CD4-positive, alpha-beta T cell treated with Interferon alpha-2 for 1 hour (primary cell): ENCODE measurements around the gene SLC35B1.
"Not testable (repeated sequence)": the region's sequence is repeated elsewhere in the genome, so short reads cannot be mapped to it uniquely, and the experiment has no call there.

Source experiments
- DNase-seq, 2 donors: peaks; one replicate each; pipeline ENCODE4 v3.0.0-alpha.2; 2020 to 2022

SLC35B1 gene

DNA sequence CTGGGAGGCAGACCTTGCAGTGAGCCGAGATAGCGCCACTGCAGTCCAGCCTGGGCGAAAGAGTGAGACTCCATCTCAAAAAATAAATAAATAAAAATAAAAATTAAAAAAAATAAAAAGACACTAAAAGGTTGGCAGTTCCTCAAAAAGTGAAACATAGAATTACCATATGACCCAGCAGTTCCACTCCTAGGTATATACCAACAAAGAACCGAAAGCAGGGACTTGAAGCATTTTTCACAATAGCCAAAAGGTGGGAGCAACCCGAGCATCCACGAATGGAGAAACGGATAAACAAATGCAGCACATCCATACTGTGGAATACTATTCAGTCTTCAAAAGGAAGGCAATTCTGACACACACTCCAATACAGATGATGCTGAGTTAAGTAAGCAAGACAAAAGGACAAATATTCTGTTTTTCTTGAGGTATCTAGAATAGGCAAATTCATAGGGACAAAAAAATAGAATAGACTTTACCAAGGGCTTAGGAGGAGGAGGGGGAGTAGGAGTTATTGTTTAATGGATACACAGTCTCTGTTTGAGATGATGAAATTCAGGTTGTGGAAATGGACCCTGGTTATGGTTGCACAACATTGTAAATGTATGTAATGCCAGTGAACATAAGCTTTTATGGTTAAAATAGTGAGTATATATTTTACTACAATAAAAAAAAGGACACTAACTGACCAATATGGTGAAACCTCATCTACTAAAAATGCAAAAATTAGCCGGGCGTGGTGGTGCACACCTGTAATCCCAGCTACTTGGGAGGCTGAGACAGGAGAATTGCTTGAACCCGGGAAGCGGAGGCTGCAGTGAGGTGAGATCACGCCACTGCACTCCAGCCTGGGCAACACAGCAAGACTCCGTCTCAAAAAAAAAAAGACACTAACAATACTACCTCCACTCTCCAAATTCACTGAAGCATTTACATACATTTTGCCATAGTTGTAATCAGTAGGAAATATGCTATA is 27.0 kb upstream of the SLC35B1 start:
- no peak for DNase-seq

DNA sequence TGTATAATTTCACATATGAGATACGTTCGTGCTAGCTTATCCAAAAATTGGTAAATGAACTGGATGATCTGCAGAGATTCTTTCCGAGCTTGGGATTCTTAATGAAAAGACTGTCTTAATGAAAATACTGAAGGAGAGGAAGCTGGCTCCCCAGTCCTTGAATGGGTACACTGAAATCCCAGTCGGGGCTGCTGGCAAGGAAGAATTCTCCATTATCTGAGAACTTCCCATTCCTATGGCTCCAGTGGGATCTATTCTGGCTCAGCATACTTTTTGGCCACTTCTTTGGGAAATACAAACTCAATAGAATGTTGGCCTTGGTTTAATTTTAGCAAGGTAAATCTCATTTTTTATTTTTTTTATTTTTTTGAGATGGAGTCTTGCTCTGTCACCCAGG is 23.7 kb upstream of the SLC35B1 start:
- no peak for DNase-seq

DNA sequence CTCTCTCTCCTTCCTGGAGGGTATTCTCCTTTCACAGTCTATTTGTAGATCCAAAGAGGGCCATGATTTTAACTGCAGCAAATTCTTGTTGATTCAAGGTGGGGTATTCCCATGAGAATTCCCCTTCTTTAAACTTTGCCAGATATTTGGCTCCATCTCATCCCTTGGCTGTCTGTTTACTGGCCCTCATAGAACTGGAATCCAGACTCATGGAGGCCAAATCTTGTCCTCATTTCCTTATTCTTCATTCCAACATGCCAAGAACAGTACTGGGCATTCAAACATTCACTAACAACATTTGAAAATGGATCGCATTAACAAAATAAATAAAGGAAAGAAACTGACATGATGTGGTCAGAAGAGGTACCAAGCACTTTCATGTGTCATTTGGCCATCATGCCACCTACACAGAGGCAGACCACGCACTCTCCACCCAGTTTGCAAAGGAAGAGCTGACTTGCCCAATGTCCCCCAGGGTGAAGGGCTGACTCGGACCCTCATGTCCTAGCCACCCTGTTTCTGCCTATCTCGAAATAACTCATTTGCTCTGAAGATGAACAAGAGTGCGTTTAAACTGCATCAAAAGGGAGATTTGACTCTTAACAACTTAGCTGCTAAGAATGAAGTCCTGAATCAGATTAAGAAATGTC is 23.1 kb upstream of the SLC35B1 start:
- DNase-seq = no peak

DNA sequence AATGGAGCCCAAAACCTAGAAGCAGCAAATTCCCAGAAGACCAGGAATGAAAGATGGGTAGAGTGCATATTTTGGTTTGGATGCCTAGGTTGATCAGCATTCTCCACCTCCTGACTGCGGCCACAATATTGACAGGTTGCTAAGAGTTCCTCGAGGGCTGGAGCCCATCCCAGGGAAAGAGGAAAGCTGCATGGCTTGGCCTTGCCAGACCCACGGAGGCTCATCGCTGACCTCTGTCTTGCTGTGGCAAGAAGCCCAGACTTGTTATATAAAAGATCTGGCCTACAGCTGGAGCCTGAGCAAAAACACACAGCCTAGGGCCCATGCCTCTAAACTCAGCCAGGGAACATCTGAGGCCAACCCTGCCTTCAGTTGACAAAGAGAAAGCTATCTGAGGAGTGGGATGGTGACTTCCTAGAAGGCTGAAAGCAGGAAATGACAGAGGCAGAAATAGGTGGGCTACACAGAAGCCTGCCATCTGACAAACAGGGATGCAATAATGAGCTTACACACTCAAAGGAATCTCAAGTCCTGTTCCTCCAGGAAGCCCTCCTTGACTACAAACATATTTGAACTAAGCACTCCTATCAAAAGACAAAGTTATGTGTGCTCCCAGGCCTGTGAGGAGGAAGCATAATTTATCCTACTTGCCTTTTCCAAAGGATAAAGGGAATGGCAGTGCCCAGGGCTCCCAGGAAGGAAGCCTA is 22.5 kb upstream of the SLC35B1 start:
- no peak for DNase-seq

DNA sequence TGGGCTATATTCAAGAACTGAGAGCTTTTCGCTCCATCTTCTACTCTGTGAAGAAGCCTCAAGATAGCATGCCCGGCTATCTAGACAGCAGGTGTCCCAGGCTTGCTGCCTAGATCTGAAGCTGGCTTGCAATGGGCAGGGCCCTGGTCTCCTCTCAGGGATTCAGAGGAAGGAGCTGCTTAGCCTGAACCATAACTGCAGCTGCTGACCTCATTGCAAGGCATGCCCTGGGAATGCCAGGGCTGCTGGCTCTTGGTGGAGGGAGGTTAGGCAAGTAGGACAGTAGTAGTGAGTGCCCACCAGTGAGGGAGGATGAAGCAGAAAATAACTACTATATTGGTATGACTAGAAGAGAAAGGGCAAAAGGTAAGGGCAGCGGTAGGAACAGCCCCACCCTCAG is 21.3 kb upstream of the SLC35B1 start:
- DNase-seq = no peak

DNA sequence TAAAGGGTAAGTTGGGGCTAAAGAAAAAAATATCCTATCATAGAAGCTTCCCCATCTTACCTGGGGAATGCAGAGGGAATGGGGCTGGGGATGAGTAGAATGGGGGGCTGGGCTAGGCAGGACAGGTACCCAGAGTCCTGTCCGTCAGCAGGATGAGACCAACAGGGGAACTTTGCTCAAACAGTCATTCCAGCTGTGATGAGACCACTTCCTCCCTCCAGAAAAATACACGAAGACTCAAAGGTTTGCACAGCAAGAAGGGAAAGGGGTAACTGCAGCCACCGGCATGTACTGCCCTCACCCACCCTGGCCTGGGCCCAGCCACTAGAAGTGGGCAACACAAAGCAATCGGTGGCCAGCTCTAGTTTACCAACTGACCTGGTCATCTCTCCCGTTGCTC is 20.7 kb upstream of the SLC35B1 start:
- no peak for DNase-seq

DNA sequence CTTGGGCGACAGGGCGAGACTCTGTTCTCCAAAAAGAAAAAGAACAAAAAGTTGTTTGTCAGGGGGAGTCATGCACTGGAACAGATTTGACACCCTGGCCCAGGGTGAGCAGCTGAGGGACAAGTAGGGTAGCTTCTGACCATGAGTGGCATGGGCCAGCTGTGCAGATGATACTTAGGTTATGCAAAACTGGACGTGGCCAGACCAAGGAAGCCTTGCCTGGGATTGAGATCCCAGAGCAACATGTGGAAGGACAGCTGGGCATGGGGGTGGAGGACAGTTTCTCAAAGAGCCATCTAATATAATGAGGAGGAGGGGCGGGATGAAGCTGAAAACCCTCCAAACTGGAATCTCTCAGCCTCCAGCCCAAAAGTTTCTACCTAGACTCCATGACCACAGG is 19.6 kb upstream of the SLC35B1 start:
- DNase-seq = no peak

DNA sequence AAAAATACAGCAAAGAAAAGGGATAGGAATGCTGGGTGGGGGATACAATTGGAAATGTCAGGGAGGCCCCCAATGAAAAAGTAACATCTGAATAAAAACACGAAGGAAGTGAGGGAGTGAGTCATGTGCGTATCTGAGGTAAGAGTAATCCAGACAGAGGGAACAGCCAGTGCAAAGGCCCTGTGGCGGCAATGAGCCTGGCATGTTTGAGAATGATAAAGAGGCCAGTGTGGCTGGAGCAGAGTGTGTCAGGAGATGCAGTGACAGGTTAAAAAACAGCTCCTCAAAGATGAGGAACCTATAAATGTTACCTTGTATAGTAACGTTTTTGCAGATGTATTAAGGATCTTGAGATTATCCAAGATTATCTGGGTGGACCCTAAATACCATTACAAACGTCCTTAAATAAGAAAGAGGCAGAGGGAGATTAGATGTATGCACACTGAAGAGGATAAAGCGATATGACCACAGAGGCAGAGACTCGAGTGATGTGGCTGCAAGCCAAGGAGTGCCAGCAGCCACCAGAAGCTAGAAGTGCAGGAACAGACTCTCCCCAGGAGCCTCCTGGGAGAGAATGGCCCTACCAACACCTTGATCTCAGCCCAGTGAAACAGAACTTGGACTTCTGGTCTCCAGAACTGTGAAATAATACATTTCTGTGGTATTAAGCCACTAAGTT is 17.8 kb upstream of the SLC35B1 start:
- no peak for DNase-seq

DNA sequence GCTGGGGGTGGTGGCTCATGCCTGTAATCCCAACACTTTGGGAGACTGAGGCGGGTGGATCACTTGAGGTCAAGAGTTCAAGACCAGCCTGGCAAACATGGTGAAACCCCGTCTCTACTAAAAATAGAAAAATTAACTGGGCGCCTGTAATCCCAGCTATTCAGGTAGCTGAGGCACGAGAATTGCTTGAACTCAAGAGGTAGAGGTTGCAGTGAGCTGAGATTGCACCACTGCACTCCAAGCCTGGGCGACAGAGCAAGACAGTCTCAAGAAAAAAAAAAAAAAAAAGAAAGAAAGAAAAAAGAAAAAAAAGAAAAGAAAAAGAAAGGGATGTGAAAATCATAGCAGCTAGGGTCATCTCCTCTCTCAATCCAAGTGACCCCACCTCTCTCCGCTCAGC is 16.8 kb upstream of the SLC35B1 start:
- not testable (repeated sequence) for DNase-seq

DNA sequence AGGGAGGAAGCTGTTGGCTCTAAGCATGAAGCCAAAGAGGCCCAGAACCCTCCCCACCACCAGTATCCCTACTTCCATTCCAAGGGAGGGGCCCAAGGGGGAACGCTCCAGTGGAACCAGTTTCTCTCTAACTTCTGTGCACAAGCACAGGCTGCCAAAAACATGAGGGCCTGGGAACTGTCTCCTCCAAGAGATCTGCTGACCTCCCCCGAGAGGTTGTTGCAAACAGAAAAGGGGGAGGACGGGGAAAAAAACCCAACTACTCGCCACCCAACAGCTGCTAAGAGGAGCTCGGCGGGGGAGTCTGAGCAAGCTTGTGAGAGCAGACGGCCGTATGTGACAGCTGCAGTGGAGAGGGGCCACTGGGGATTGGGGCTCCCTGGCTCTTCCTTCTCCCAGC is 15.7 kb upstream of the SLC35B1 start:
- DNase-seq = no peak

DNA sequence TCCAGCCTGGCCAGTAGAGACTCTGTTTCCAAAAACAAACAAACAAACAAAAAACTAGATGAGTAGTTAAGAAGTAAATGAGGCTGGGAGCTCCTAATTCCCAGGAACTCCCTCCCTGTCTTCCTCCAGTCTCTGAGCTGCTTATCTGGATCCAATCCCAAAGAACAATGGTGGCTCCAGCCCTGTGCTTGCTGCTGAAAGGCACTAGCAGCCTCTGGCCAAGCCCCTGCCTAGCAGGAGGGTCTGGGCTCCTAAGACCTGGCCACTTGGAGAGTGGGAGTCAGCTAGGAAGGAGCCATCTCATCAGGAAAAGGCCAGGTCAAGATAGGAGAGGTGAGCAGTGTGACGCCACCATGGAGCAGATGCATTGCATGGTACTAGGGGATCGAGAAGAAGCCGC is 14.3 kb upstream of the SLC35B1 start:
- no peak for DNase-seq

DNA sequence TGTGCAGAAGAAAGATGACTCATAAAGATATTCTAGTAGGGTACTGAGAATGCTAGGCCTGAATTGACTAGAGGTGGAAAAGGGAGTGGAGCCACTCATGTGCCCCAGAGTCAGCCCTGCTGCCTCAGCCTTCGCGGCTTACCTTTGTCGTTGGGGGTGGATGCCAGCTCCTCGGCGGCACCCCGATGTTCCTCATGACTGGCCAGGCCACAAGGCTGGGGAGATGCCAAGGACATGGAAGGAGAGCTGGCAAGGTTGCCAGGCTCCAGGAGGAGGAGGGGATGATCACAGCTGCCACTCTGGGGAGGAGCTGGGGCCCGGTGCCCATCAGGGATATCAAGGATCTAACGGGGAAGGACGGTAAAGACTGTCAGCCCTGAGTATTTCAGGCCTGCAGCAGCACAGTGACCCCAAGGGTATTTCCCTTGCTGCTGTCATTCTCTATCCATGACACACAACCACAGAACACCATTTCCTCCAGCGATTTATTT is 9.7 kb upstream of the SLC35B1 start:
- DNase-seq = no peak

DNA sequence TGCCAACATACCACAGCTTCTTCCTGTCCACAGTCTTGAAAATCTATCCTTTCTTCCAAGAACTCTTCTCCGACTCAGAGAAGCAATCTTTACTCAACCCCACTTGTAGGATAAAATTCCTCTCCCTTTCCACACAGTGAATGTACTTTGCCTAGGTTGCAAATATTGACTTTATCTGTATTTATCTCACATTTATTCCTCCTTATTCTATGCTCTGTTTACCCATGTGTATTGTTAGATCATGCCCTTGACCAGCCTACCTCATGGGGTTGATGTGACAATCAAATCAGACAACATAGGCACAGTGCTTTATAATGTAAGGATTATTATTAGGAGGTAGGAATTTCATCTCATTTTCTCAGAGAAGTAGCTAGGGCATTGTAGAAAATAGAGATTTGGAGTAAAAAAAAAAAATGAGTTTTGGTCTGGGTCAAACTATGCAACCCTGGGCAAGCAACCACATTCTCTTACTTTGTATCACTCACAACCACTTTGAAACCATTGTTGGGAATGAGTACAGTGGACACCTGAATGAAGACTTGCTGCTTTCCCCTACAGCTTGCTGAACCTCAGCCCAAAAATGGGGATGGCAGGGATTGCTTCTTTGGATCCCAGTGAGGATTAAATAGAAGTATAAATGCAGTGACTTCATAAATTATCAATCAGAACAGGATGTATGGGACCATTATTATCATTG is 9.1 kb upstream of the SLC35B1 start:
- no peak for DNase-seq

DNA sequence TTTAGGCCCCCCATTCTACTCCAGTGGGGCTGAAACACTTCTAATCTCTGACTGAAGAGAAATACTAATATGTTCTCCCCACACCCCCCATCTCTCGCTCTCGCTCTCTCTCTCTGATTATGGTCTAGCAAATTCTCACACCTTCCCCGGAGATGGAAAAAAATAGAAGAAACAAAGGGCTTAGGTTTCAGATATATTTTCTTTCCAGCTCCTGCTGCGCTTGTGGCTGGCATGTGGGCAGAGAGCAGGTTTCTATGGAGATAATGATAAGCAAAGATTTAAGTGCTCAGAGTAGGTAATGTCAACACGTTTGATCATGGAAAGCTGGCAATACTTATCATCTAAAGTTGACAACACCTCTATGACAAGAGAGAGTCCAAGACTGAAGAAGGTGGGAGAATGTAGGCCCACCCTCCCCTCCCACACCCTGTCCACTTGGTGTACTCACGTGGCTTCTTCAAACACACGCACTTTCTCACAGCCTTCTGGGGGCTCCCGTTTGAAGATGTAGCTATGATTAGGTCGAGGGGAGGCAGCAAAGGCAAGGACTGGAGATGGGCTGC is 8.0 kb upstream of the SLC35B1 start:
- DNase-seq = peak; percentile 55 to 84

DNA sequence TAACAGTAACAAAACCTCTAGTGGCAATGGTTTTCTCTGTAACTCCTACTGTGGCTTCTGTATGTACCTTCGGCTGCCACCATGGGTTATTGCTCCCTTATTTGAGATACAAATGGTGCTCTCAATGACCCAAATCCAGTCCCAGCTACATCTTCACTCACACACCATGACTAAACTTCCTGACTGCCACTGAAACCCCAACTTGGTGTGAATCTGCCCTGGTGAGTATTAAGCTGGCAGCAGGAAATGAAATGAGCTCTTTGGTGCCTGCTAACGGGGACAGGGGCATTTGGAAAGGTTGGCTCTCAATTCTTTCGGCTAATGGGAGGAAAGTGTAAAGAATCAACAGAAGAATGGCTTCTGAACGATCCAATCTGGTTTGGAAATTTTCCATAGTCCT is 7.5 kb upstream of the SLC35B1 start:
- peak; percentile 35 to 72 for DNase-seq

DNA sequence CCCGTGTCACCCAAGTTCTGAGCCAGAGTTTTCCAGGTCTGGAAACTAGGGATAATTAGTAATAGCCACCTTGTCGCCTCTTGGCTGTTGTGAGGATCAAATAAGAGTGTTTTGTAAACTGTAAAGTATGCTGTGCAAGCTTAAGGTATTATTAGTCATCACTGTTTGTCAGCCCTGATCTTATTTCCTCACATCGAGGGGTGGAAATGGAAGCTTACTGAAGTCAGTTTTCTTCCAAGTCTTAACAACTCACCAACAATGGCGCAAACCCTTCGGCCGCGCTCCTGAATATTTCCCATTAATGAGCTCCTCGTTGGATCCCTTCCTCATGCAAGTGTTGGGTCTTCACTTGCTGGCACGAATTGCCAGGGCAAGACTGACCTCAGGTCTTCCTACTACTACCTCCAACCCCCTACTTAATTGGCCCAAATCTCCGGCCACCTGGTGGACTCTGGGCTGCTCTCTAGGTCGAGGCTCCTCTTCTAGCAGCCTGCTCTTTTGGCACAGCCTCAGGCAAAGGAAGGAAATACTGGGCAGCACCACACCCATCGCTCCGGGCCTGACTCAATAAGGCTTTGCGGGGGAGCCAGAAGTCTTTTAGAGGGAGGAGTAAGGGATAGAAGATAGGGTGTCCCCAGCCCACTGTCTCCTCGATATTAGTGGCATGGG is 885 bp upstream of the SLC35B1 start:
- DNase-seq = peak in 1 of 2 donors; percentile 29

DNA sequence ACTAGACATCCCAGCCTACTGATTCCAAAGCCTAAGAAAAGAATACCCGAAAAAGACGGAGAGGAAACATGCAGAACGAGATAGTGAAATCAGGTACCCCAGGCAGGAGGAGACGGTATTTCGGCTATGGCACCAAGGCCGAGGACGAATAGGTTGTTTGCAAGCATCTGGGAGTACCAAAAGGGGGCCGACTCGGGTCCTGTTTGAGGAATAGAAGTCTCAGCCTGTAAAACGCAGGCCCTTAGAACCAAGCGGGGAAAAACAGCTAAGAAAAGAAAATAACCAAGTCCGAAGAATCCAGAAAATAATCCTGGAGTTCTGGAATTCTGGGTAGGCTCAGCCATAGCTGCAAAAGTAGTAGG is 537 bp downstream of the SLC35B1 start:
- DNase-seq = peak in 1 of 2 donors; percentile 36

DNA sequence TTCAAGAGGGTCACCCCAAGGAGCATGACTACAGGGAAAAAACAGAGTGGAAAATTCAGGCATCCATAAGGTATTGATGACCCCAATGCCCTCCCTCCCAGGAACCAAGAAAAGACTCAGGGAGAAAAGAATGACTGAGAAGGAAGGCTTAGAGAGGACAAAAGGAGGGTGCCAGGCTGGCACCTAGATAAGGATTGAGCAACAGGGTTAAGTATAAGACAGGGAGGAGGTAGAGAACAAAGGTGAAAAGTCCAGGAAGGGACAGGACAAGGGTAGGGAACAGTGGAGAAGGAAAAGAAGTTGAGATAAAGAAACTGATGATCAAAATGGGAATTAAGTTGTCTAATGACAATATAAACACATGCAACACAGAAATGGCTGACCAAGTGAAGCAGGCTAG is 2.5 kb downstream of the SLC35B1 start:
- DNase-seq = no peak

DNA sequence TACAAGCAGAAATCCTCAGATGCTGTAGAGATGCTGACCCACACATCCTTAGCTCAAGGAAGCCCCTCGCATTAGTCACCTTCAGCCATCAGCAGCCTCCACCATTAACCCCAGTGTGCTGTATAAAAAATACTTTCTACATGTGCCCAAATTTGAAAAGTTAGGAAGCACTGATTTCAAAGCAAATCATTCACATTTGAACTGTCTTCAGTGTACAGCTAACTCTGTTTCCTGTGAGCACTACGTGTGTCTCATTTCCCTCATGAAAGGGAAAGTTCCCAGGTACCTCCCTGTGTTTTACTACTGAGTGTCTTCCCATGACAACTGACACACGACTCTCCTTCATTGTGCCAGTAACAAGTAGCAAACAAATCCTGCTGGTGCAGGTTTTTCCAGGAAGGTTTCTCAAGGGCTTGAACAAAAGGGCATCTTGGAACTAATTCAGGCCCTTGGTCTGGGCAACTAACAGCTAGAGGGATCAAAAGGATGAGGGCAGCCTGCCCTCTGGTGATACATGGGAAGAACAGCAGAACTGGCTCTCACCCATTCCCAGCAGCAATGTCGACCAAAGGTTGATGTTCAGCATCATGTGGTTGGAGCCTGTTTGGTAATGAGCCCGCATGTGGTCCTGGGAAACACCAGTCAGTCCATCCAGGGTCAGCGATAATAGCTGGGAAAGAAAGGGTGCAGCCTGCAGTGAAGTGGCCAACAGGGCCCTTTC is 4.0 kb downstream of the SLC35B1 start:
- DNase-seq = peak in 1 of 2 donors; percentile 36

DNA sequence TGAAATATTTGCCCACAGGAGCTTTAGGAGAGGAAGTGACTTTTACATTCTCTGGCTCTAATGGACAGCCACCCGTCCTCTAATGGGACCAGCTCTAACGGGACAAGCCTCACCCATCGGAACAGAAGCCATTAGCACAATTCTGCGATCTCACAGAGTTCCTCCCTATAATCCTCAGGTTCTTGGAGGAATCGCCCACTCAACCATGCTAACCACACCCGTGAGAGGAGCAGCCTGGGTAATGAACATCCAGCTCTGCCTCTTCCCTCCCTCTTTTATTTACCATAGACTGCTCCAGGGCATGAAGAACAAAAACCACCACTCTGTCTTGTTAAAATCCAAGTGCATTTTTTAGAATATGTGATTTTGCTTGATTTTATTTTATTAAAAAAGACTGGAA is 6.8 kb downstream of the SLC35B1 start:
- no peak for DNase-seq
